Fibroblast of lung (primary cell): ENCODE results near the gene STC2. TPM values are rescaled to one million over a fixed set of nuclear protein-coding genes. Genes with fewer than 3 reads are reported as not detected.

Experiments used
- DNase-seq, 2 donors: peaks; one replicate each; pipeline versions ENCODE4 v3.0.0 to v3.0.0-alpha.2; 2010; ENCODE audit warnings: low read depth in 2 of 2
- H2AFZ ChIP-seq: 2 replicates; pipeline ENCODE4 v1.5.1; 2012; ENCODE audit warnings: low read length, control low read depth, inconsistent platforms
- H3K27ac ChIP-seq: 2 replicates; pipeline ENCODE4 v1.5.1; 2011; ENCODE audit warnings: low read length, control low read depth; ENCODE audit not compliant: insufficient read depth
- H3K27me3 ChIP-seq: 2 replicates; pipeline ENCODE4 v1.5.1; 2011; ENCODE audit warnings: mild to moderate bottlenecking, low read length; ENCODE audit not compliant: control insufficient read depth, insufficient read depth
- H3K36me3 ChIP-seq: 2 replicates; pipeline ENCODE4 v1.5.1; 2011; ENCODE audit warnings: low read length; ENCODE audit not compliant: control insufficient read depth, insufficient read depth
- H3K4me1 ChIP-seq: 2 replicates; pipeline ENCODE4 v1.5.1; 2011; ENCODE audit warnings: low read length; ENCODE audit not compliant: control insufficient read depth, insufficient read depth; ENCODE audit errors: extremely low read depth
- H3K4me2 ChIP-seq: 2 replicates; pipeline ENCODE4 v1.5.1; 2011; ENCODE audit warnings: low read length, control low read depth; ENCODE audit not compliant: insufficient read depth; ENCODE audit errors: extremely low read depth
- H3K4me3 ChIP-seq, 4 experiments: fragments of 200-600 bp in 1 of 4; sonication (generic) in 1 of 4; replicated peaks in 1 of 4; 2 replicates each; pipeline ENCODE4 v1.5.1; 2011 to 2016; ENCODE audit warnings: low read length in 4 of 4, low read depth in 3 of 4, mild to moderate bottlenecking in 3 of 4, control low read depth in 2 of 4, inconsistent platforms in 1 of 4, mixed read lengths in 1 of 4; ENCODE audit not compliant: insufficient read depth in 1 of 4; ENCODE audit errors: control extremely low read depth in 1 of 4
- H3K79me2 ChIP-seq: 2 replicates; pipeline ENCODE4 v1.5.1; 2012; ENCODE audit warnings: mild to moderate bottlenecking, low read length, inconsistent platforms; ENCODE audit not compliant: control insufficient read depth, insufficient read depth
- H3K9ac ChIP-seq: 2 replicates; pipeline ENCODE4 v1.5.1; 2011; ENCODE audit warnings: mild to moderate bottlenecking, low read length, control low read depth; ENCODE audit not compliant: insufficient read depth
- H3K9me3 ChIP-seq: 2 replicates; pipeline ENCODE4 v1.5.1; 2012; ENCODE audit warnings: low read depth, low read length; ENCODE audit not compliant: control insufficient read depth, insufficient read depth
- H4K20me1 ChIP-seq: 2 replicates; pipeline ENCODE4 v1.5.1; 2011; ENCODE audit warnings: low read length; ENCODE audit not compliant: control insufficient read depth, insufficient read depth; ENCODE audit errors: extremely low read depth
- CTCF ChIP-seq, 2 donors: IDR thresholded peaks in 1 of 2; conservative IDR thresholded peaks in 1 of 2; 1 replicate in 1 of 2; 2 replicates in 1 of 2; pipeline ENCODE4 v1.5.1; 2011 to 2012; ENCODE audit warnings: low read length in 2 of 2, control low read depth in 1 of 2, inconsistent platforms in 1 of 2, low read depth in 1 of 2, mild to moderate bottlenecking in 1 of 2
- EZH2 ChIP-seq: IDR thresholded peaks from 2 replicates; pipeline ENCODE4 v1.5.1; 2012; ENCODE audit warnings: low read length, control low read depth, mild to moderate bottlenecking; ENCODE audit errors: missing control alignments
- polyA plus RNA-seq, 2 donors: library from polyadenylated mRNA; depleted of rRNA in 1 of 2; stranded (reverse) in 1 of 2; unstranded in 1 of 2; fragments of >200 nt; gene quantifications; 2 replicates each; pipeline ENCODE4 v1.2.1, GENCODE V29; 2011 to 2012; ENCODE audit warnings: missing spikeins in 1 of 2
- total RNA-seq: library from RNA; depleted of rRNA; stranded (reverse); fragments of >200 nt; gene quantifications from 2 replicates; pipeline ENCODE4 v1.2.1, GENCODE V29; 2014

The STC2 gene
- total and polyA plus RNA-seq, 2 donors (not counting 1 experiment from before 2014, with no cell fraction given) = 112 to 299 TPM

GRCh38 chr5:173291722-173292658 lies 36.2 kb downstream of the STC2 start:
- Histone ChIP-seq H3K79me2 (no peaks in the 10 kb centered on the region), H3K4me2 (no peak overlapping the region), H3K4me1 (peaks cover 3% of the 10 kb centered on the region), H4K20me1 (no peaks in the 10 kb centered on the region), H3K27ac (no peak overlapping the region), H2AFZ (no peak overlapping the region), H3K9ac (no peak overlapping the region), H3K9me3 (no peaks in the 10 kb centered on the region), H3K27me3 (peaks cover 3% of the 10 kb centered on the region), H3K4me3 (no peak overlapping the region), H3K36me3 (no peaks in the 10 kb centered on the region)
- TF ChIP-seq CTCF (conservative IDR thresholded peaks at IDR 0.05 in 1 of 2, IDR thresholded peaks at IDR 0.05 in 1 of 2; ENCODE audit: low read depth in 1 of 2, low read length in 2 of 2) (no peak), EZH2 (no peak)
- peak; percentile 23 to 36 for DNase-seq

GRCh38 chr5:173290477-173291131 lies 37.6 kb downstream of the STC2 start:
- Histone ChIP-seq H3K27me3 (peaks cover 3% of the 10 kb centered on the region), H3K9me3 (no peaks in the 10 kb centered on the region), H3K4me3 (no peak overlapping the region), H2AFZ (no peak overlapping the region), H3K79me2 (no peaks in the 10 kb centered on the region), H3K9ac (no peak overlapping the region), H3K4me1 (peaks cover 3% of the 10 kb centered on the region), H3K36me3 (no peaks in the 10 kb centered on the region), H3K4me2 (no peak overlapping the region), H3K27ac (no peak overlapping the region), H4K20me1 (no peaks in the 10 kb centered on the region)
- TF ChIP-seq CTCF (conservative IDR thresholded peaks at IDR 0.05 in 1 of 2, IDR thresholded peaks at IDR 0.05 in 1 of 2; ENCODE audit: low read depth in 1 of 2, low read length in 2 of 2) = no peak
- TF ChIP-seq EZH2 = no peak
- DNase-seq = peak in 1 of 2 donors; percentile 37

GRCh38 chr5:173289372-173289771 lies 38.8 kb downstream of the STC2 start:
- Histone ChIP-seq H3K79me2 (no peaks in the 10 kb centered on the region), H3K9me3 (no peaks in the 10 kb centered on the region), H2AFZ (no peak overlapping the region), H3K9ac (no peak overlapping the region), H3K36me3 (no peaks in the 10 kb centered on the region), H3K27me3 (peaks cover 3% of the 10 kb centered on the region), H3K4me2 (no peak overlapping the region), H3K4me1 (peaks cover 3% of the 10 kb centered on the region), H3K4me3 (no peak overlapping the region), H4K20me1 (no peaks in the 10 kb centered on the region), H3K27ac (no peak overlapping the region)
- no peak for TF ChIP-seq EZH2
- TF ChIP-seq CTCF (conservative IDR thresholded peaks at IDR 0.05 in 1 of 2, IDR thresholded peaks at IDR 0.05 in 1 of 2; ENCODE audit: low read depth in 1 of 2, low read length in 2 of 2) = no peak
- no peak for DNase-seq
